22Rv1 (cell line): ENCODE data around the gene RIPPLY3.

Experiments used
- H3K27ac ChIP-seq: fragments of 450-650 bp; 2 replicates; pipeline ENCODE4 v1.5.1; 2017
- CTCF ChIP-seq: fragments of 450-650 bp; IDR thresholded peaks from 2 replicates; pipeline ENCODE4 v1.5.1; 2017; ENCODE audit warnings: mild to moderate bottlenecking
- ZFX ChIP-seq: fragments of 450-650 bp; IDR thresholded peaks from 2 replicates; pipeline ENCODE4 v1.6.1; 2017; ENCODE audit warnings: antibody characterized with exemption, borderline replicate concordance

Gene RIPPLY3

GRCh38 chr21:36985751-36986594 is 20.5 kb upstream of the RIPPLY3 start:
- no peak for TF ChIP-seq CTCF
- TF ChIP-seq ZFX = no peak
- H3K27ac ChIP-seq = no peak overlapping the region

- TF ChIP-seq CTCF (no peak), ZFX (no peak)
- no peak overlapping the region for H3K27ac ChIP-seq
These were observed 18.7 kb upstream of the RIPPLY3 start for GRCh38 chr21:36987845-36988244.

- H3K27ac ChIP-seq = no peak overlapping the region
- TF ChIP-seq ZFX (no peak), CTCF (no peak)
These were observed 18.0 kb upstream of the RIPPLY3 start for GRCh38 chr21:36988536-36988935.

DNA sequence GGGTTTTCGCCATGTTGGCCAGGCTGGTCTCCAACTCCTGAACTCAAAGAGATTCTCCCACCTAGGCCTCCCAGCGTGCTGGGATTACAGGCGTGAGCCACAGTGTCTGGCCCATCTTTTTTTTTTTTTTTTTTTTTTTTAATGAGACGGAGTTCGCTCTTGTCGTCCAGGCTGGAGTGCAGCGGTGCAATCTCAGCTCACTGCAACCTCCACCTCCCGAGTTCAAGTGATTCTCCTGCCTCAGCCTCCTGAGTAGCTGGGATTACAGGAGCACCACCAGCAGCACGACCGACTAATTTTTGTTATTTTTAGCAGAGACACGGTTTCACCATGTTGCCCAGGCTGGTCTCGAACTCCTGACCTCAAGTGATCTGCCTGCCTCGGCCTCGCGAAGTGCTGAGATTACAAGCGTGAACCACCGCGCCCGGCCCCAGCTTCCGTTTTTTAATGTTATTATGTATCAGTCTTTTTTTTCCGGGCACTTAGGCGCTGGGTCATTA is 17.3 kb upstream of the RIPPLY3 start:
- peak overlapping the region; percentile 87 for H3K27ac ChIP-seq

- TF ChIP-seq ZFX (no peak), CTCF (peak; percentile 97)
- peak overlapping the region; percentile 87 for H3K27ac ChIP-seq
These were observed 16.6 kb upstream of the RIPPLY3 start for GRCh38 chr21:36989699-36990507.

DNA sequence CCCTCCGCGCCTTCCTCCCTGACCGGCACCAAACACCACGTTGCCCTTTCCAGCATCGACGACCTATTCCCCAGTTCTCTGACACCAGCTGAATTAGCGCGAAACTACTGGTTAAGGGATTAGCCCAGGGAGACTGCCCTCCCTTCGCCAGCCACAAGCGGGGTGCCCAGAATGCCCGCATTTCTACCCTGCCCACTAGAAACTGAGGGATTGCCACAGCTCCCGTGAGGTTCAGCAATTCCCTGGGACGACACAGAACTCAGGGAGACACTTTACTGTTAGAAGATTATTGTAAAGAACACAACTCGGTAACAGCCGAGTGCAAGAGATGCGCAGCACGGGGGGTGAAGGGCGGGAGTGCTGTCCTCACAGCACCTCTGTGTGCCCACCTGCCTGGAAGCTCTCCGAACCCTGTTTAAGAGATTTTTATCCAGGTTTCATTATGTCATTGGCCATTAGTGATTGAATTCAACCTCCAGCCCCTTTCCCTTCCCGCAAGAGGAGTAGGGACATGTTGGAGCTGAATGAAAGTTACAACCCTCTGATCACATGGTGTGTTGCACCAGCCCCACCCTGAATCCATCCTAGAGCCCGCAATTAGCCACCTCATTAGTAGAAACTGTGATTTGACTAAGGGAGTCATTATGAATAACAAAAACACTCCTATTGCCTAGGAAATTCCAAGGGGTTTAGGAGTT is 15.8 kb upstream of the RIPPLY3 start:
- H3K27ac ChIP-seq = peak overlapping the region; percentile 87
- no peak for TF ChIP-seq ZFX
- no peak for TF ChIP-seq CTCF

DNA sequence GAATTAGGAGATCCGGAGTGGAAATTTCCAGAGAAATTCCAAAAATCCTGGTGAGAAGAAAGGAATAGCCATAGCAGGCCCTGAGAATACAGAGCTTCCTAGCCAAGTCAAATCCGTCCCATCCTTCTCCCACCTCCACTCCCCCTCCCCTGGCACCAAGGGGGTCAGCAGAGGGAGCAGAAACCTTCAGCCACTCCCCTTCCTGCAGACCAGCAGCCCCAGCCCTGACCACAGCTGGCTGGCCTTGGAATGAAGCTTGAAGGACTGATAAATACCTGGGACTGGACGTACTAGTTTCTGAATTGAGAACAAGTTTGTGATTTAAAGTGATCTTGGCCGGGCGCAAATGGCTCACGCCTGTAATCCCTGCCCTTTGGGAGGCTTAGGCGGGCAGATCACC is 13.8 kb upstream of the RIPPLY3 start:
- TF ChIP-seq CTCF (no peak), ZFX (no peak)
- no peak overlapping the region for H3K27ac ChIP-seq
